ENCODE data around the gene TCP11.
"Not testable (repeated sequence)": the region's sequence is repeated elsewhere in the genome, so short reads cannot be mapped to it uniquely, and the experiment has no call there.

The TCP11 gene

GRCh38 chr6:35146453-35146852 is 5.3 kb upstream of the TCP11 start:
- peak; percentile 64 for DNase-seq (ENCODE audit: low read depth, low spot score)
- TF ChIP-seq CTCF (IDR thresholded peaks at IDR 0.05; ENCODE audit: low read depth, low read length): peak; percentile 77
- in situ Hi-C loops (cut with HindIII; ENCODE audit: low sequenced_read_pairs): loop anchor here (5.0 kb wide), 1 partner anchor 56 kb away; no protein-coding TSS in a partner anchor
- H3K4me3 ChIP-seq (ENCODE audit: low read depth, low read length): no peak overlapping the region

DNA sequence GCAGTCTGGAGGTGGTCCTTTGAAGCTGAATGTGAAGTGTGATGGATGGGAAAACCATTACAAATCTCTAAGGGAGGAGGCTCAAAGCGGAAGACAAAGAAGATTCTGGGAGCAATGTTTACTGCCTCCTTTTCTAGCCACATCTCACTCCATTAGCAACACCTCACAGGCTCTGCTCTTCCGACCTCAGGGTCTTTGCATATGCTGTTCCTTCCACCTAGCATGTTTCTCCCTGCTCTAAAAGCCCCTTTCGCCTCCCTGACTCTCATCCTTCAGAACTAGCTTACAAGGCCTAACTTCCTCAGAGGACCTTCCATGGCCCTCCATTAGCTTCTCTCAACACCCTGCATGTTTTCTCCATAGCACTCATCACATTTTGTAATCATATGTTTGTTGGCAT is 4.6 kb upstream of the TCP11 start:
- TF ChIP-seq CTCF (IDR thresholded peaks at IDR 0.05; ENCODE audit: low read depth, low read length): no peak
- in situ Hi-C loops (cut with HindIII; ENCODE audit: low sequenced_read_pairs): loop anchor here (5.0 kb wide), 1 partner anchor 57 kb away; no protein-coding TSS in a partner anchor
- no peak overlapping the region for H3K4me3 ChIP-seq (ENCODE audit: low read depth, low read length)
- DNase-seq (ENCODE audit: low read depth, low spot score): no peak

DNA sequence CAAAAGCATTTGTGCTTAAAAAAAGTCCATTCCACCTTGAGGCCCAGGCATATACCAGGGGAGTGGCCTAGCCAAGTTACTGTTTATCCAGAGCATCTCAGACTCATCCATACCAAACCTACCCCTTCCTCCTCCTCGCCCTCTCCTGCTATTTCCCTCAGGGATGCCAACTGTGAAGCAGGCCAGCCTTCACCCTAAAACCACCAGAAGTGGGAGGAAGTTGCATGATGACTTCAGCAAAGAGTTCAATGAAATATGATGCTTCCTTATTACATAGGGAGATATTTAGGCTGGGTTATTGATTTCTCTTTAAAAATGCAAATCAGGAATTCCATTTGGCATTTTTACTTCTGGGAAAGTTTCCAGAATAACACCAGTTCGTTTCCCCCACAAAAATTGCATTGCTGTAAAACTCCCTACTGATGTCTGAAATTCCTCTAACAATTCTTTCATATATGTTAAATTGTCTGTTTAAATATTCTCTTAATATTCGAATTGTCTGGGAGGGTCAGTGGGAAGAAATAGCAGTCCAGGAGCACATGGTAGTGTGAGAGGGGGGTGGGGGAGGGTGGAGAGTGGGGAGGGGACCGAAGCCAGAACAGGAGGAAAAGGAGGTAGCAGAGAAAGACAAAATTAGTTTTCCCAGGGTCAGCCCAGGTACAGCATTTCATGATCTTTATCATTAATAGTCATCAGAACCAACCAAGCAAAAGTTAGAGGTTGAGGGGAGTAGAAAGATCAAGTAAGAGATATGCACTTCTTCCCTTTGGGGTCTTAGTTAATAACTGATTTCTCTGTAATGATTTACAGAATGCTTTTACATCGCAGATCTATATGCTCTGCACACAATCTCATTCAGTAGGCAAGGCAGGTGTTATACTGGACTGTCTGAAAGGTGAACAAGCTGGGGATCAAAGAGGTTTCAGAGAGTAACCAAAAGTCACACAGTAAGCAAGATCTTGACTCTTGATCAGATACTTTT is 1.7 kb upstream of the TCP11 start:
- no peak for TF ChIP-seq CTCF (IDR thresholded peaks at IDR 0.05; ENCODE audit: low read depth, low read length)
- no peak for DNase-seq (ENCODE audit: low read depth, low spot score)
- in situ Hi-C loops (cut with HindIII; ENCODE audit: low sequenced_read_pairs): no loop called here
- no peak overlapping the region for H3K4me3 ChIP-seq (ENCODE audit: low read depth, low read length)

DNA sequence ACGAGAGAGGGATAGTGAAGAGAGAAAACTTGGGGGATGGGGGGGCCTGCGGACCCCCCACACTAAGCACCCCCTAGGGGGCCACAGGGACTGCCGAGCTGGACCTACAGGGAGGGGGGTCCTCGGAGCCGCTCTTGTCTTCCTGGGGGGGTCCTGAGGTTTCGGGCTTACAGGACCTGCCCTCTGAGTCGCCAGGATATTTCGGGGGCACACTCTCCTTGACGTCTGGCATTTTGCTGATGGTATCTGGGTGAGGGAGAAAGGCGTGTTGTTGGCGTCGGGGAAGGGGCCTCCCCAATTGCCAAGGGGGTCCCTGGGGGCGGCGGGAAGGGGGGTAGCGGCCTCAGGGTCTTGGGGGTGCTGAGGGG is 516 bp downstream of the TCP11 start:
- in situ Hi-C loops (cut with HindIII; ENCODE audit: low sequenced_read_pairs): no loop called here
- TF ChIP-seq CTCF (IDR thresholded peaks at IDR 0.05; ENCODE audit: low read depth, low read length): no peak
- no peak for DNase-seq (ENCODE audit: low read depth, low spot score)
- H3K4me3 ChIP-seq (ENCODE audit: low read depth, low read length): no peak overlapping the region

GRCh38 chr6:35139924-35140638 is 1.1 kb downstream of the TCP11 start:
- DNase-seq (ENCODE audit: low read depth, low spot score): peak; percentile 74
- in situ Hi-C loops (cut with HindIII; ENCODE audit: low sequenced_read_pairs): no loop called here
- peak; percentile 68 for TF ChIP-seq CTCF (IDR thresholded peaks at IDR 0.05; ENCODE audit: low read depth, low read length)
- H3K4me3 ChIP-seq (ENCODE audit: low read depth, low read length): no peak overlapping the region

DNA sequence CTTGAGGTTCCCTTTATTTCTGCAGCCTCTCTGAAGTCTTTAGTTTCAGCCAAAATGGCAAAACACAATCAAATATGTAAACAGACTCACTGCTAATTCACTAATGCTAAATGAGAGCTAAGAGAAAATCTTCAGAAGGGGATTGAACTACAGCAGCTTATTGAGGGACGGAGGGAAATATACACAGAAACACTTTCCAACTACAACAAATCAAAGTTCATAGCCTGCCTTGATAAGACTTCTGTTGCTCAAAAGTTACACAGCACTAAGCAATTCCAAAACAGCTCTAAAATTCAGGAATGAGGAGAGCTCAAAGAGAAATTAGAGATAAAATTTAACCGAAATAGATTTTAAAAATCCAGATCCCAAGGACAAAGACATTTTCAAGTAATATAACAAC is 1.7 kb downstream of the TCP11 start:
- in situ Hi-C loops (cut with HindIII; ENCODE audit: low sequenced_read_pairs): no loop called here
- no peak overlapping the region for H3K4me3 ChIP-seq (ENCODE audit: low read depth, low read length)
- DNase-seq (ENCODE audit: low read depth, low spot score): no peak
- TF ChIP-seq CTCF (IDR thresholded peaks at IDR 0.05; ENCODE audit: low read depth, low read length): no peak

- in situ Hi-C loops (cut with HindIII; ENCODE audit: low sequenced_read_pairs); DNase-seq (ENCODE audit: low read depth, low spot score); H3K4me3 ChIP-seq (ENCODE audit: low read depth, low read length): not testable (repeated sequence)
Observed at GRCh38 chr6:35138191-35138590, 2.9 kb downstream of the TCP11 start.

All from astrocyte of the spinal cord (primary cell).